ENCODE results near the gene PIGL. TPM values are rescaled to one million over a fixed set of nuclear protein-coding genes. Genes with fewer than 3 reads are reported as not detected.

Gene PIGL
- total RNA-seq, 1 donor from 2014 or later = 28.6 TPM

- Mint-ChIP-seq H3K4me3 (ENCODE audit: unreplicated experiment) (no peak overlapping the region), H3K36me3 (ENCODE audit: unreplicated experiment) (peaks cover 4% of the 10 kb centered on the region), H3K9me3 (ENCODE audit: unreplicated experiment) (no peaks in the 10 kb centered on the region), H3K4me1 (ENCODE audit: unreplicated experiment) (peaks cover 13% of the 10 kb centered on the region), H3K27me3 (ENCODE audit: unreplicated experiment) (no peaks in the 10 kb centered on the region), H3K27ac (ENCODE audit: unreplicated experiment) (no peak overlapping the region)
- TF ChIP-seq CTCF (IDR thresholded peaks at IDR 0.05) = no peak
- no peak for DNase-seq (ENCODE audit: extremely low spot score, unreplicated experiment)
Observed at GRCh38 chr17:16251556-16251955, 34.5 kb downstream of the PIGL start.

GRCh38 chr17:16254773-16255400 lies 37.9 kb downstream of the PIGL start:
- H3K27ac Mint-ChIP-seq (ENCODE audit: unreplicated experiment) = no peak overlapping the region
- peaks cover 14% of the 10 kb centered on the region for H3K4me1 Mint-ChIP-seq (ENCODE audit: unreplicated experiment)
- no peaks in the 10 kb centered on the region for H3K36me3 Mint-ChIP-seq (ENCODE audit: unreplicated experiment)
- no peaks in the 10 kb centered on the region for H3K27me3 Mint-ChIP-seq (ENCODE audit: unreplicated experiment)
- no peak for TF ChIP-seq CTCF (IDR thresholded peaks at IDR 0.05)
- H3K9me3 Mint-ChIP-seq (ENCODE audit: unreplicated experiment) = no peaks in the 10 kb centered on the region
- no peak for DNase-seq (ENCODE audit: extremely low spot score, unreplicated experiment)
- no peak overlapping the region for H3K4me3 Mint-ChIP-seq (ENCODE audit: unreplicated experiment)

GRCh38 chr17:16255481-16255921 lies 38.5 kb downstream of the PIGL start:
- no peak for DNase-seq (ENCODE audit: extremely low spot score, unreplicated experiment)
- no peak for TF ChIP-seq CTCF (IDR thresholded peaks at IDR 0.05)
- H3K27ac Mint-ChIP-seq (ENCODE audit: unreplicated experiment) = no peak overlapping the region
- no peaks in the 10 kb centered on the region for H3K36me3 Mint-ChIP-seq (ENCODE audit: unreplicated experiment)
- peaks cover 13% of the 10 kb centered on the region for H3K4me1 Mint-ChIP-seq (ENCODE audit: unreplicated experiment)
- no peaks in the 10 kb centered on the region for H3K9me3 Mint-ChIP-seq (ENCODE audit: unreplicated experiment)
- H3K4me3 Mint-ChIP-seq (ENCODE audit: unreplicated experiment) = no peak overlapping the region
- H3K27me3 Mint-ChIP-seq (ENCODE audit: unreplicated experiment) = no peaks in the 10 kb centered on the region

- DNase-seq (ENCODE audit: extremely low spot score, unreplicated experiment) = no peak
- H3K4me1 Mint-ChIP-seq (ENCODE audit: unreplicated experiment) = peaks cover 9% of the 10 kb centered on the region
- no peaks in the 10 kb centered on the region for H3K27me3 Mint-ChIP-seq (ENCODE audit: unreplicated experiment)
- TF ChIP-seq CTCF (IDR thresholded peaks at IDR 0.05) = no peak
- no peak overlapping the region for H3K27ac Mint-ChIP-seq (ENCODE audit: unreplicated experiment)
- no peak overlapping the region for H3K4me3 Mint-ChIP-seq (ENCODE audit: unreplicated experiment)
- H3K36me3 Mint-ChIP-seq (ENCODE audit: unreplicated experiment) = no peaks in the 10 kb centered on the region
- no peaks in the 10 kb centered on the region for H3K9me3 Mint-ChIP-seq (ENCODE audit: unreplicated experiment)
Observed at GRCh38 chr17:16258901-16259300, 41.9 kb downstream of the PIGL start.

GRCh38 chr17:16259926-16260325 lies 42.9 kb downstream of the PIGL start:
- H3K4me1 Mint-ChIP-seq (ENCODE audit: unreplicated experiment) = peaks cover 9% of the 10 kb centered on the region
- no peak for TF ChIP-seq CTCF (IDR thresholded peaks at IDR 0.05)
- H3K27me3 Mint-ChIP-seq (ENCODE audit: unreplicated experiment) = no peaks in the 10 kb centered on the region
- no peaks in the 10 kb centered on the region for H3K9me3 Mint-ChIP-seq (ENCODE audit: unreplicated experiment)
- H3K4me3 Mint-ChIP-seq (ENCODE audit: unreplicated experiment) = no peak overlapping the region
- DNase-seq (ENCODE audit: extremely low spot score, unreplicated experiment) = no peak
- H3K36me3 Mint-ChIP-seq (ENCODE audit: unreplicated experiment) = no peaks in the 10 kb centered on the region
- H3K27ac Mint-ChIP-seq (ENCODE audit: unreplicated experiment) = no peak overlapping the region

All from osteocyte (in vitro differentiated cells).